C4-2B (cell line): ENCODE results near the gene EFR3B.

Experiments
- ZFX ChIP-seq: fragments of 450-650 bp; IDR thresholded peaks from 2 replicates; pipeline ENCODE4 v1.6.1; 2017
- TF ChIP-seq, protein P1 (sequence below): fragments of 450-650 bp; conservative IDR thresholded peaks from 2 replicates; pipeline ENCODE4 v1.5.1; 2017; ENCODE audit warnings: mild to moderate bottlenecking

DNA sequence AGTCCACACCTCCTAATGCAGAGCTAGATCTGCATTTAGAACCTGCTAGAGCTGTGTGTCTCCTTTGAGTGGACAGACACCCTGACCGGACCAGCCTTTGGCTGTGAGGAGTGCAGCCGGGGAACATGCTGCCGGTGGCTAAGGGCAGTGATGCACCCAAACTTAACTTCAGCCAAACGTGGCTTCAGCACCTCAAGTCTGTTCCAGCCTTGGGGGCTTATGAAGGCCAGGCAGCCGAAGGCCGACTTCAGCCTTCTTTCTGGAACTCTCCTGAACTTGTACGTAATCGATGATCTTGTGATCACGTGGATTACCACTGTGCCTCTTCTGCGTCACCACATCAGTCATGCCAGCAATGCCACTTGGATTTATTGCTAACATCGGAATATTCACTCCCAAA lies 77.4 kb downstream of the EFR3B start:
- TF ChIP-seq, protein P1, sequence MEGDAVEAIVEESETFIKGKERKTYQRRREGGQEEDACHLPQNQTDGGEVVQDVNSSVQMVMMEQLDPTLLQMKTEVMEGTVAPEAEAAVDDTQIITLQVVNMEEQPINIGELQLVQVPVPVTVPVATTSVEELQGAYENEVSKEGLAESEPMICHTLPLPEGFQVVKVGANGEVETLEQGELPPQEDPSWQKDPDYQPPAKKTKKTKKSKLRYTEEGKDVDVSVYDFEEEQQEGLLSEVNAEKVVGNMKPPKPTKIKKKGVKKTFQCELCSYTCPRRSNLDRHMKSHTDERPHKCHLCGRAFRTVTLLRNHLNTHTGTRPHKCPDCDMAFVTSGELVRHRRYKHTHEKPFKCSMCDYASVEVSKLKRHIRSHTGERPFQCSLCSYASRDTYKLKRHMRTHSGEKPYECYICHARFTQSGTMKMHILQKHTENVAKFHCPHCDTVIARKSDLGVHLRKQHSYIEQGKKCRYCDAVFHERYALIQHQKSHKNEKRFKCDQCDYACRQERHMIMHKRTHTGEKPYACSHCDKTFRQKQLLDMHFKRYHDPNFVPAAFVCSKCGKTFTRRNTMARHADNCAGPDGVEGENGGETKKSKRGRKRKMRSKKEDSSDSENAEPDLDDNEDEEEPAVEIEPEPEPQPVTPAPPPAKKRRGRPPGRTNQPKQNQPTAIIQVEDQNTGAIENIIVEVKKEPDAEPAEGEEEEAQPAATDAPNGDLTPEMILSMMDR = no peak
- TF ChIP-seq ZFX = no peak
